Measurements from ENCODE around the gene EIF5A2.

The EIF5A2 gene

DNA sequence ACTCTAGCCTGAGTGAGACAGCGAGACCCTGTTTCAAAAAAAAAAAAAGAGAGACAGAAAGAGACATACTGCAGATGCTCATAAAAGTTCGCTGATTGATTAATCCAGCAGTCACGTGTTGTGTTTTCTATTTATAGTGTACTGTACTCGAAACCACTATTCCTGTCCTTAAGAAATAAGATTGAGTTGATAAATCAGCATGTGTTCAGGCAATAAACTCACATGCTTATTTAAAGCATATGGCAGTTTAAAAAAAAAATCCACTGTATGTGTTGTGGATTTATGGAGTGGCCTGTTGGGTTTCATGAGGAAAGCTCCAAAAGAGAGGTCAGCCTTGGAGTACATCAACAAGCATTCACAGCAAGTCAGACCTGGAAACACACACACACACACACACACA lies 56.1 kb downstream of the EIF5A2 start:
- no peak for DNase-seq (ENCODE audit: low read depth in 2 of 2)

DNA sequence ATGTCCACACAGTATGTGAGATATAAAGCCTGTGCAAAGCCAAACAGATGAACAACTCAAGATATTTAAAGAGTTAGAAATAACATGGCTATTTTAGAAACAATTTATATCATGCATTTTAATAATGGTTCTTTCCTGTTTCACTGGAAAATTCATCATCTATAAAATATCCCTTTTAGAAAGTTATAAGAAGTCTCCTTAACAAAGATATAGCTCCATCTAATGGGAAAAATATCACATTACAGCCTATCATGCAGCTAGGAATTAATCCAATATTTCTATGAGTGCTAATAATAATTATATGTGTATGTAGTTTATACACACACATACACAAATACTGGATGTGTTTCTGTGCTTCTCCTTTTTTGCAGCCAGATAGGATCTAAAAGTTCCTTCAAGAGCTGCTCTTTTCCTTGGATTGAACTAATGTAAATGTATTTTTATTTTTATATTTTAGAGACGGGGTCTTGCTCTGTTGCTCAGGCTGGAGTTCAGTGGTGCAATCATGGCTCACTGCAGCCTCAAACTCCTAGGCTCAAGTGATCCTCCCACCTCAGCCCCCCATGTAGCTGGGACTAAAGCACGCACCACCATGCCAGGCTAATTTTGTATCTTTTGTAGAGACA lies 60.0 kb downstream of the EIF5A2 start:
- no peak for DNase-seq (ENCODE audit: low read depth in 2 of 2)

DNA sequence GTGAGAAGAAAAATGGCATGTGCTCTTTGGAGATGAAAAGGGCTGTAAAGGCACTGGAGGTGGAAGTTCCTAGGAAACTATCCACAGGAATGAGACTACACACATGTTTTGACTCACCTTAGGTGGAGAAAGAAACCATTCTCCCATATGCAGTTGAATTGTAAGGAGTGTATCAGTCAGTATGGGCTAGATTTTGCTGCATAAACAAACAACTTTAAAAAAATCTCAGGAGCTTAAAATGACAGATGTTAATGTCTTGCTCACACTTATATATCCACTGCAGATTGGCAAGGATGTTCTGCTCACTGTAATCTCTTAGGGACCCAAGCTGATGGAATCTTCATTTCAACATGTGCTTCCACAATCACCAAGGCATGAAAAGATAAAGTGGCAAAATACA lies 64.1 kb downstream of the EIF5A2 start:
- DNase-seq (ENCODE audit: low read depth in 2 of 2) = no peak

DNA sequence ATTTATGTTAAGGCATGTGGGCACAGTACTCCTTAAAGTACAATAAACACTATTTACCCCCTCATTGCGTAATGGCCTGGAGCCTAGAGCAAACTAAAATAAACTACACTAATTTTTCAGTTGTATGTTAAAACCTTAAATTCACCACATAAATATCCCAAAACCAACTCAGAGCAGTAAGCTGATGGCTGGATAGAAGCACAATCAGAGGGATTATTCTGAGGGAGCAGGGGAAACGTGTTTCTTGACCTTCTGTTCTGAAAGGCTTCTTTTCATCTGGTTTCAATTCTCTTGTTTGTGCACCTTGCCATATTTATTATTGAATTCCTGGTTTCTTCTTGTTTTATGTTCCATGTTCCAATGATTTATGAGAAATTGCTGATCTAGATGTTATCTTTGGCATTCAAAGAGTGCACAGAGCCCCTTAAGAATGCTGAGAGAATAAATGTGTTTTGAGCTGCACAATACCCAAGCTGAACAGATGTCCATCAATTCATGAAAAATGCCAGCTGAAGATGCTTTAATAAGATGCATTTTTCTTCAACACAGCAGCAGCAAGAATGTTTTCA lies 68.1 kb downstream of the EIF5A2 start:
- DNase-seq (ENCODE audit: low read depth in 2 of 2) = no peak

DNA sequence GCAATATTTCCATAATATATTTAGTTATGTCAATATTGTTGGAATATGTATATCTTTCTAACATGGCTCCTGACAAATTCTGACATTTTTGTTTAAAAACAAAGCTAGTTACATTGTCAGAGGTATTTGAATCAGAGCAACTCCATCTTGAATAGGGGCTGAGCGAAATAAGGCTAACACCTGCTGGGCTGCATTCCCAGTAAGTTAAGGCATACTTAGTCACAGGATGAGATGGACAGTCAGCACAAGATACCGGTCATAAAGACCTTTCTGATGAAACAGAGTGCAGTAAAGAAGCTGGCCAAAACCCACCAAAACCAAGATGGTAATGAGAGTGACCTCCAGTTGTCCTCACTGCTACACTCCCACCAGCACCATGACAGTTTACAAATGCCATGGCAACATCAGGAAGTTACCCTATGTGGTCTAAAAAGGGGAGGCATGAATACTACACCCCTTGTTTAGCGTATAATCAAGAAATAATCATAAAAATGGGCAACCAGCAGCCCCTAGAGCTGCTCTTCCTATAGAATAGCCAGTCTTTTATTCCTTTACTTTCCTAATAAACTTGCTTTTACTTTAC lies 68.8 kb downstream of the EIF5A2 start:
- DNase-seq (ENCODE audit: low read depth in 2 of 2) = no peak

Measured in stimulated activated CD4-positive, alpha-beta T cell treated with anti-CD3 and anti-CD28 coated beads, Interleukin-4, amount 100 ng/mL, for 48 hours (primary cell).